Activated T-helper 17 cell treated with anti-CD3 and anti-CD28 coated beads, Interleukin-2, amount 50 U/mL, for 72 hours (primary cell): Measurements from ENCODE around the gene HHEX. TPM values are rescaled to one million over a fixed set of nuclear protein-coding genes. Genes with fewer than 3 reads are reported as not detected.

Experiments used
- ATAC-seq: fragments of 150-1000 bp; cut with Tn5 transposase; replicated peaks from 2 replicates; pipeline ENCODE4 v1.10.0; 2021; ENCODE audit warnings: mild to moderate bottlenecking, moderate library complexity
- H3K27ac Mint-ChIP-seq: one replicate; pipeline ENCODE4 v1.8.0; 2022; ENCODE audit warnings: mixed read lengths
- H3K27me3 Mint-ChIP-seq: one replicate; pipeline ENCODE4 v1.8.0; 2022; ENCODE audit warnings: mixed read lengths
- H3K36me3 Mint-ChIP-seq: one replicate; pipeline ENCODE4 v1.8.0; 2022; ENCODE audit warnings: low read depth, mild to moderate bottlenecking, mixed read lengths
- H3K4me1 Mint-ChIP-seq: one replicate; pipeline ENCODE4 v1.8.0; 2022; ENCODE audit warnings: mixed read lengths
- H3K4me3 Mint-ChIP-seq: one replicate; pipeline ENCODE4 v1.8.0; 2022; ENCODE audit warnings: mild to moderate bottlenecking, mixed read lengths
- H3K9me3 Mint-ChIP-seq: one replicate; pipeline ENCODE4 v1.8.0; 2022; ENCODE audit warnings: mixed read lengths
- total RNA-seq, 2 donors: library from RNA; stranded (reverse); gene quantifications; one replicate each; pipeline ENCODE4 v1.2.3, GENCODE V29; 2022

Gene HHEX
- total RNA-seq, 2 donors from 2014 or later: 0.53 to 1.9 TPM

- ATAC-seq: peak; percentile 63
- peaks cover 47% of the 10 kb centered on the region for H3K27me3 Mint-ChIP-seq
- no peaks in the 10 kb centered on the region for H3K36me3 Mint-ChIP-seq
- no peak overlapping the region for H3K27ac Mint-ChIP-seq
- H3K4me1 Mint-ChIP-seq: peaks cover 11% of the 10 kb centered on the region
- peak overlapping the region; percentile 81 for H3K4me3 Mint-ChIP-seq
- no peaks in the 10 kb centered on the region for H3K9me3 Mint-ChIP-seq
Observed at GRCh38 chr10:92699518-92700381, 10.0 kb downstream of the HHEX start.

GRCh38 chr10:92702301-92702916, 12.7 kb downstream of the HHEX start:
- H3K27me3 Mint-ChIP-seq: peaks cover 46% of the 10 kb centered on the region
- no peaks in the 10 kb centered on the region for H3K9me3 Mint-ChIP-seq
- no peak overlapping the region for H3K4me3 Mint-ChIP-seq
- ATAC-seq: no peak
- no peak overlapping the region for H3K27ac Mint-ChIP-seq
- peaks cover 11% of the 10 kb centered on the region for H3K4me1 Mint-ChIP-seq
- no peaks in the 10 kb centered on the region for H3K36me3 Mint-ChIP-seq

- Mint-ChIP-seq H3K9me3 (no peaks in the 10 kb centered on the region), H3K4me3 (no peak overlapping the region), H3K4me1 (no peaks in the 10 kb centered on the region), H3K27me3 (peaks cover 12% of the 10 kb centered on the region), H3K36me3 (no peaks in the 10 kb centered on the region), H3K27ac (no peak overlapping the region)
- no peak for ATAC-seq
Observed at GRCh38 chr10:92712016-92712889, 22.5 kb downstream of the HHEX start.

GRCh38 chr10:92714152-92714845, 24.5 kb downstream of the HHEX start:
- Mint-ChIP-seq H3K36me3 (no peaks in the 10 kb centered on the region), H3K27me3 (peaks cover 12% of the 10 kb centered on the region), H3K4me1 (no peaks in the 10 kb centered on the region), H3K27ac (no peak overlapping the region), H3K9me3 (no peaks in the 10 kb centered on the region), H3K4me3 (no peak overlapping the region)
- no peak for ATAC-seq

GRCh38 chr10:92714872-92715271, 25.1 kb downstream of the HHEX start:
- no peaks in the 10 kb centered on the region for H3K36me3 Mint-ChIP-seq
- H3K9me3 Mint-ChIP-seq: no peaks in the 10 kb centered on the region
- no peak overlapping the region for H3K27ac Mint-ChIP-seq
- no peaks in the 10 kb centered on the region for H3K4me1 Mint-ChIP-seq
- no peak for ATAC-seq
- no peak overlapping the region for H3K4me3 Mint-ChIP-seq
- H3K27me3 Mint-ChIP-seq: peaks cover 12% of the 10 kb centered on the region

GRCh38 chr10:92719991-92720830, 30.5 kb downstream of the HHEX start:
- ATAC-seq: no peak
- Mint-ChIP-seq H3K36me3 (no peaks in the 10 kb centered on the region), H3K4me3 (no peak overlapping the region), H3K27me3 (peaks cover 27% of the 10 kb centered on the region), H3K9me3 (no peaks in the 10 kb centered on the region), H3K27ac (no peak overlapping the region), H3K4me1 (no peaks in the 10 kb centered on the region)

GRCh38 chr10:92720831-92721165, 31.0 kb downstream of the HHEX start:
- H3K27me3 Mint-ChIP-seq: peaks cover 29% of the 10 kb centered on the region
- H3K36me3 Mint-ChIP-seq: no peaks in the 10 kb centered on the region
- no peaks in the 10 kb centered on the region for H3K9me3 Mint-ChIP-seq
- H3K4me3 Mint-ChIP-seq: no peak overlapping the region
- no peaks in the 10 kb centered on the region for H3K4me1 Mint-ChIP-seq
- ATAC-seq: no peak
- H3K27ac Mint-ChIP-seq: no peak overlapping the region

- ATAC-seq: no peak
- peaks cover 28% of the 10 kb centered on the region for H3K27me3 Mint-ChIP-seq
- no peak overlapping the region for H3K4me3 Mint-ChIP-seq
- H3K9me3 Mint-ChIP-seq: no peaks in the 10 kb centered on the region
- no peaks in the 10 kb centered on the region for H3K4me1 Mint-ChIP-seq
- H3K27ac Mint-ChIP-seq: no peak overlapping the region
- H3K36me3 Mint-ChIP-seq: no peaks in the 10 kb centered on the region
Observed at GRCh38 chr10:92722349-92722748, 32.6 kb downstream of the HHEX start.

- ATAC-seq: no peak
- H3K9me3 Mint-ChIP-seq: no peaks in the 10 kb centered on the region
- H3K4me3 Mint-ChIP-seq: no peak overlapping the region
- no peaks in the 10 kb centered on the region for H3K4me1 Mint-ChIP-seq
- H3K27me3 Mint-ChIP-seq: peaks cover 13% of the 10 kb centered on the region
- no peaks in the 10 kb centered on the region for H3K36me3 Mint-ChIP-seq
- no peak overlapping the region for H3K27ac Mint-ChIP-seq
Observed at GRCh38 chr10:92727141-92727540, 37.4 kb downstream of the HHEX start.

- ATAC-seq: no peak
- no peaks in the 10 kb centered on the region for H3K4me1 Mint-ChIP-seq
- H3K27ac Mint-ChIP-seq: no peak overlapping the region
- H3K4me3 Mint-ChIP-seq: no peak overlapping the region
- H3K27me3 Mint-ChIP-seq: peaks cover 12% of the 10 kb centered on the region
- no peaks in the 10 kb centered on the region for H3K36me3 Mint-ChIP-seq
- H3K9me3 Mint-ChIP-seq: no peaks in the 10 kb centered on the region
Observed at GRCh38 chr10:92727550-92727949, 37.8 kb downstream of the HHEX start.

- no peak overlapping the region for H3K27ac Mint-ChIP-seq
- H3K4me1 Mint-ChIP-seq: no peaks in the 10 kb centered on the region
- H3K36me3 Mint-ChIP-seq: no peaks in the 10 kb centered on the region
- no peak for ATAC-seq
- H3K9me3 Mint-ChIP-seq: no peaks in the 10 kb centered on the region
- H3K4me3 Mint-ChIP-seq: no peak overlapping the region
- peaks cover 8% of the 10 kb centered on the region for H3K27me3 Mint-ChIP-seq
Observed at GRCh38 chr10:92729886-92730285, 40.1 kb downstream of the HHEX start.

GRCh38 chr10:92732958-92733357, 43.2 kb downstream of the HHEX start:
- no peak overlapping the region for H3K4me3 Mint-ChIP-seq
- H3K27ac Mint-ChIP-seq: no peak overlapping the region
- no peak for ATAC-seq
- no peaks in the 10 kb centered on the region for H3K9me3 Mint-ChIP-seq
- H3K36me3 Mint-ChIP-seq: no peaks in the 10 kb centered on the region
- peaks cover 4% of the 10 kb centered on the region for H3K27me3 Mint-ChIP-seq
- no peaks in the 10 kb centered on the region for H3K4me1 Mint-ChIP-seq

- H3K9me3 Mint-ChIP-seq: no peaks in the 10 kb centered on the region
- no peak overlapping the region for H3K4me3 Mint-ChIP-seq
- H3K27ac Mint-ChIP-seq: no peak overlapping the region
- H3K4me1 Mint-ChIP-seq: no peaks in the 10 kb centered on the region
- H3K36me3 Mint-ChIP-seq: no peaks in the 10 kb centered on the region
- H3K27me3 Mint-ChIP-seq: peaks cover 8% of the 10 kb centered on the region
- ATAC-seq: no peak
Observed at GRCh38 chr10:92734301-92734700, 44.5 kb downstream of the HHEX start.
